Left kidney (tissue), 2 donors: ENCODE results near the gene GGN. TPM values are rescaled to one million over a fixed set of nuclear protein-coding genes. Genes with fewer than 3 reads are reported as not detected.
A peak's percentile ranks its signal among the peaks of the same experiment; 100 is the strongest.
"Not testable (repeated sequence)": the region's sequence is repeated elsewhere in the genome, so short reads cannot be mapped to it uniquely, and the experiment has no call there.

Experiments
- DNase-seq: peaks from one replicate; pipeline ENCODE4 v3.0.0-alpha.2; 2013
- polyA plus RNA-seq: library from polyadenylated mRNA; unstranded; fragments of 120-200 nt; gene quantifications from one replicate; pipeline ENCODE4 v1.2.1, GENCODE V29; 2013; ENCODE audit not compliant: insufficient read length

The GGN gene
- polyA plus RNA-seq, 1 donor: 0.48 TPM

GRCh38 chr19:38386971-38387549 lies 774 bp downstream of the GGN start:
- DNase-seq: no peak

- no peak for DNase-seq
Observed at GRCh38 chr19:38386300-38386970, 1.4 kb downstream of the GGN start.

- DNase-seq: no peak
Observed at GRCh38 chr19:38385804-38386257, 2.0 kb downstream of the GGN start.

GRCh38 chr19:38385057-38385803 lies 2.6 kb downstream of the GGN start:
- DNase-seq: no peak

GRCh38 chr19:38384209-38385027 lies 3.4 kb downstream of the GGN start:
- no peak for DNase-seq

GRCh38 chr19:38383743-38384142 lies 4.1 kb downstream of the GGN start:
- no peak for DNase-seq

GRCh38 chr19:38383184-38383583 lies 4.7 kb downstream of the GGN start:
- DNase-seq: no peak

GRCh38 chr19:38381138-38381537 lies 6.7 kb downstream of the GGN start:
- no peak for DNase-seq

- no peak for DNase-seq
Observed at GRCh38 chr19:38378866-38379265, 9.0 kb downstream of the GGN start.

GRCh38 chr19:38377052-38377451 lies 10.8 kb downstream of the GGN start:
- DNase-seq: no peak

- DNase-seq: no peak
Observed at GRCh38 chr19:38376576-38376975, 11.3 kb downstream of the GGN start.

- no peak for DNase-seq
Observed at GRCh38 chr19:38375748-38376147, 12.1 kb downstream of the GGN start.

GRCh38 chr19:38375098-38375493 lies 12.7 kb downstream of the GGN start:
- DNase-seq: no peak

GRCh38 chr19:38374332-38375097 lies 13.3 kb downstream of the GGN start, which contains the start of gene PSMD8:
Gene PSMD8, plus strand, starts transcription at chr19:38374571. Its CDS starts 31 bp downstream, at chr19:38374602.
- DNase-seq: peak; percentile 98

GRCh38 chr19:38373907-38374331 lies 13.9 kb downstream of the GGN start:
- DNase-seq: no peak

GRCh38 chr19:38371081-38371480 lies 16.8 kb downstream of the GGN start:
- no peak for DNase-seq

GRCh38 chr19:38370299-38370698 lies 17.5 kb downstream of the GGN start:
- DNase-seq: no peak

GRCh38 chr19:38369584-38369983 lies 18.2 kb downstream of the GGN start:
- no peak for DNase-seq

- DNase-seq: no peak
Observed at GRCh38 chr19:38367041-38367440, 20.8 kb downstream of the GGN start.

GRCh38 chr19:38362946-38363688 lies 24.7 kb downstream of the GGN start:
- not testable (repeated sequence) for DNase-seq
